Measurements from ENCODE around the gene LRRN3. TPM values are rescaled to one million over a fixed set of nuclear protein-coding genes. Genes with fewer than 3 reads are reported as not detected.

Gene LRRN3
- total RNA-seq, 1 experiment from 2014 or later = not detected

- Histone ChIP-seq H3K4me2 (ENCODE audit: low read length) (no peak overlapping the region), H4K20me1 (ENCODE audit: low read length) (no peaks in the 10 kb centered on the region), H2AFZ (ENCODE audit: low read length) (no peak overlapping the region), H3K9me3 (ENCODE audit: low read length) (no peaks in the 10 kb centered on the region), H3K36me3 (ENCODE audit: low read depth, low read length) (no peaks in the 10 kb centered on the region), H3K27ac (ENCODE audit: low read length) (no peak overlapping the region), H3F3A (ENCODE audit: low read length, unreplicated experiment) (no peaks in the 10 kb centered on the region), H3K4me1 (ENCODE audit: insufficient read depth, low read length) (peaks cover 22% of the 10 kb centered on the region), H3K9me2 (replicated peaks; ENCODE audit: low read length) (no peaks in the 10 kb centered on the region), H3K9ac (ENCODE audit: low read length) (no peak overlapping the region), H3K27me3 (ENCODE audit: low read length) (no peaks in the 10 kb centered on the region), H3K4me3 (ENCODE audit: low read length) (no peak overlapping the region), H3K79me2 (ENCODE audit: low read length) (no peaks in the 10 kb centered on the region)
- TF ChIP-seq EZH2phosphoT487 (IDR thresholded peaks at IDR 0.05; ENCODE audit: borderline replicate concordance, low read length) (no peak), EZH2 (IDR thresholded peaks at IDR 0.05; ENCODE audit: low read length, unreplicated experiment) (no peak), CTCF (conservative IDR thresholded peaks at IDR 0.05; ENCODE audit: low read depth, low read length) (no peak)
- intact Hi-C loops (cut with micrococcal nuclease) = no loop called here
- POLR2A ChIA-PET (ENCODE audit: unreplicated experiment) = no interaction called here
- BruUV-seq (replicated peaks) = no TSS peak
- no peak for DNase-seq
- no peak for ATAC-seq
- CTCF ChIA-PET = no interaction called here
These were observed 11.1 kb downstream of the LRRN3 start for GRCh38 chr7:111101856-111102646.

- no TSS peak for BruUV-seq (replicated peaks)
- Histone ChIP-seq H3K27me3 (ENCODE audit: low read length) (no peaks in the 10 kb centered on the region), H3K4me2 (ENCODE audit: low read length) (no peak overlapping the region), H3K4me1 (ENCODE audit: insufficient read depth, low read length) (peaks cover 19% of the 10 kb centered on the region), H3K9ac (ENCODE audit: low read length) (no peak overlapping the region), H3K4me3 (ENCODE audit: low read length) (no peak overlapping the region), H3K27ac (ENCODE audit: low read length) (no peak overlapping the region), H3K9me3 (ENCODE audit: low read length) (no peaks in the 10 kb centered on the region), H3K36me3 (ENCODE audit: low read depth, low read length) (no peaks in the 10 kb centered on the region), H3F3A (ENCODE audit: low read length, unreplicated experiment) (no peaks in the 10 kb centered on the region), H2AFZ (ENCODE audit: low read length) (no peak overlapping the region), H4K20me1 (ENCODE audit: low read length) (no peaks in the 10 kb centered on the region), H3K79me2 (ENCODE audit: low read length) (no peaks in the 10 kb centered on the region), H3K9me2 (replicated peaks; ENCODE audit: low read length) (no peaks in the 10 kb centered on the region)
- ATAC-seq (no peak), DNase-seq (no peak)
- ChIA-PET CTCF (no interaction called here), POLR2A (ENCODE audit: unreplicated experiment) (no interaction called here)
- intact Hi-C loops (cut with micrococcal nuclease) = no loop called here
- TF ChIP-seq CTCF (conservative IDR thresholded peaks at IDR 0.05; ENCODE audit: low read depth, low read length) (no peak), EZH2phosphoT487 (IDR thresholded peaks at IDR 0.05; ENCODE audit: borderline replicate concordance, low read length) (no peak), EZH2 (IDR thresholded peaks at IDR 0.05; ENCODE audit: low read length, unreplicated experiment) (no peak)
These were observed 12.2 kb downstream of the LRRN3 start for GRCh38 chr7:111103136-111103535.

- H3K4me1 ChIP-seq (ENCODE audit: insufficient read depth, low read length) = peaks cover 19% of the 10 kb centered on the region
- no peaks in the 10 kb centered on the region for H3K79me2 ChIP-seq (ENCODE audit: low read length)
- ChIA-PET CTCF (no interaction called here), POLR2A (ENCODE audit: unreplicated experiment) (no interaction called here)
- no peak overlapping the region for H2AFZ ChIP-seq (ENCODE audit: low read length)
- no peak overlapping the region for H3K4me2 ChIP-seq (ENCODE audit: low read length)
- H3K27me3 ChIP-seq (ENCODE audit: low read length) = no peaks in the 10 kb centered on the region
- no peaks in the 10 kb centered on the region for H3K9me2 ChIP-seq (replicated peaks; ENCODE audit: low read length)
- ATAC-seq (no peak), DNase-seq (no peak)
- BruUV-seq (replicated peaks) = no TSS peak
- H3K27ac ChIP-seq (ENCODE audit: low read length) = no peak overlapping the region
- H3K9me3 ChIP-seq (ENCODE audit: low read length) = no peaks in the 10 kb centered on the region
- H3K9ac ChIP-seq (ENCODE audit: low read length) = no peak overlapping the region
- no peaks in the 10 kb centered on the region for H3K36me3 ChIP-seq (ENCODE audit: low read depth, low read length)
- H3F3A ChIP-seq (ENCODE audit: low read length, unreplicated experiment) = no peaks in the 10 kb centered on the region
- H4K20me1 ChIP-seq (ENCODE audit: low read length) = no peaks in the 10 kb centered on the region
- no peak overlapping the region for H3K4me3 ChIP-seq (ENCODE audit: low read length)
- TF ChIP-seq CTCF (conservative IDR thresholded peaks at IDR 0.05; ENCODE audit: low read depth, low read length) (no peak), EZH2 (IDR thresholded peaks at IDR 0.05; ENCODE audit: low read length, unreplicated experiment) (no peak), EZH2phosphoT487 (IDR thresholded peaks at IDR 0.05; ENCODE audit: borderline replicate concordance, low read length) (no peak)
- intact Hi-C loops (cut with micrococcal nuclease) = no loop called here
These were observed 12.8 kb downstream of the LRRN3 start for GRCh38 chr7:111103678-111104274.

Measured in PC-3 (cell line).